Hematopoietic multipotent progenitor cell treated with erythropoietin and hydrocortisone succinate and interleukin-3 and kit ligand, for 8 days (in vitro differentiated cells): ENCODE data around the gene CARD8.

ENCODE experiments used
- DNase-seq: peaks from one replicate; pipeline ENCODE4 v3.0.0-alpha.2; 2015

CARD8 gene

GRCh38 chr19:48169939-48170803 is 85.5 kb downstream of the CARD8 start, which contains the start of the genes LIG1 and ZSWIM9:
Gene LIG1, minus strand, starts transcription at chr19:48170344. Its CDS starts 4,778 bp downstream, at chr19:48165566.
Gene ZSWIM9, plus strand, starts transcription at chr19:48170680. Its CDS starts 1,123 bp downstream, at chr19:48171803.
- peak; percentile 96 for DNase-seq

- peak; percentile 64 for DNase-seq
These were observed 86.2 kb downstream of the CARD8 start for GRCh38 chr19:48169578-48169938.

GRCh38 chr19:48168689-48169088 is 87.0 kb downstream of the CARD8 start:
- no peak for DNase-seq

- no peak for DNase-seq
These were observed 97.4 kb downstream of the CARD8 start for GRCh38 chr19:48158210-48158790.
